Urinary bladder (tissue), 4 donors: ENCODE results near the gene MSMP. TPM values are rescaled to one million over a fixed set of nuclear protein-coding genes. Genes with fewer than 3 reads are reported as not detected.

Experiments
- DNase-seq: peaks from one replicate; pipeline ENCODE4 v3.0.0-alpha.2; 2015; ENCODE audit errors: extremely low spot score
- H3K27ac ChIP-seq: one replicate; pipeline ENCODE4 v1.5.1; 2013; ENCODE audit warnings: low read depth, mild to moderate bottlenecking, moderate library complexity
- H3K36me3 ChIP-seq: one replicate; pipeline ENCODE4 v1.6.1; 2013; ENCODE audit warnings: mild to moderate bottlenecking, moderate library complexity; ENCODE audit not compliant: insufficient read depth
- H3K4me1 ChIP-seq: one replicate; pipeline ENCODE4 v1.6.1; 2013; ENCODE audit warnings: mild to moderate bottlenecking, moderate library complexity; ENCODE audit not compliant: insufficient read depth
- H3K4me3 ChIP-seq: one replicate; pipeline ENCODE4 v1.5.1; 2013; ENCODE audit warnings: low read depth, low read length
- WGBS: extraction: QIAGEN DNeasy Blood & Tissue Kit; methylation state at CpG from one replicate; pipeline ENCODE4 v1.1.7; 2013; 5-methylcytosine and 5-hydroxymethylcytosine counted together
- polyA plus RNA-seq: library from polyadenylated mRNA; stranded (reverse); fragments of 200-250 nt; gene quantifications from one replicate; pipeline ENCODE4 v1.2.3, GENCODE V29; 2013
- total RNA-seq: library from RNA; depleted of rRNA; stranded (reverse); fragments of >200 nt; gene quantifications from one replicate; pipeline ENCODE4 v1.2.3, GENCODE V29; 2014
- donor health status: healthy with polysubstance abuse.
- donor health status: healthy.

The MSMP gene
- total and polyA plus RNA-seq, 2 donors = 0.42 to 0.53 TPM

DNA sequence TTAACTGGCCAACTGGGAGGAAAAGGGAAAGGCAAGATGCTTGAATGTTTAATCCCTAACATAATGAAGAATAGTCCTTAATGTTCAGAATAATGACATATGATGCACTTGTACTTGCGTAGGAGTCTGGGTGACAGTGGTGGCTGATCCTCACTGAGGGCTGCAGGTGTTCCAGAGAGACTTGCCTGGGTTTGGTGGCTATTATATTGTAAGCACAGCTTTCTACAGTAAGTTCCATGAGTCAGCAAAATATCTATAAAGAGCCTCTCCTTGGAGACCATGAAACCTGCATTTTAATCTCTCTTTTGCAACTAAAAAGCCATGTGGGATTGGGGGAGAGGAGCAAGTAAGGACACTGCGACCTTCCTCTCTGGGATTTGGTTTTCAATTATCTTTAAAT lies 35.5 kb upstream of the MSMP start:
- peaks cover 2% of the 10 kb centered on the region for H3K36me3 ChIP-seq
- H3K27ac ChIP-seq = no peak overlapping the region
- peaks cover 1% of the 10 kb centered on the region for H3K4me1 ChIP-seq
- DNase-seq = no peak
- 95% methylated on average over 2 of the region's 2 CpGs for whole genome bisulfite sequencing
- H3K4me3 ChIP-seq = no peak overlapping the region

DNA sequence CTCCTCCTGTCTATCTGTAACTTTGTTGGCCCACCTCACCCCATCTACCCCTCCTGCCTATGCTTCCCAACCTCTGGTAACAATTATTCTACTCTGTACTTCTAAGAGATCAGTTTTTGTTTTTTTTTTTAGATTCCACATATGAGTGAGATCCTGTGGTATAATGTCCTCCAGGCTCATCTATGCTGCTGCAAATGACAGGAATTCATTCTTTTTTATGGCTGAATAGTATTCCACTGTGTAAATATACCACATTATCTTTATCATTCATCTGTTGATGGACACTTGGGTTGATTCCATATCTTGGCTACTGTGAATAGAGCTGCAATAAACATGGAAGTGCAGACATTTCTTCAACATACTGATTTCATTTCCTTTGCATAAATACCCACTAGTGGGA lies 29.3 kb upstream of the MSMP start:
- Histone ChIP-seq H3K4me1 (no peaks in the 10 kb centered on the region), H3K27ac (no peak overlapping the region), H3K4me3 (no peak overlapping the region), H3K36me3 (peaks cover 2% of the 10 kb centered on the region)
- no peak for DNase-seq

DNA sequence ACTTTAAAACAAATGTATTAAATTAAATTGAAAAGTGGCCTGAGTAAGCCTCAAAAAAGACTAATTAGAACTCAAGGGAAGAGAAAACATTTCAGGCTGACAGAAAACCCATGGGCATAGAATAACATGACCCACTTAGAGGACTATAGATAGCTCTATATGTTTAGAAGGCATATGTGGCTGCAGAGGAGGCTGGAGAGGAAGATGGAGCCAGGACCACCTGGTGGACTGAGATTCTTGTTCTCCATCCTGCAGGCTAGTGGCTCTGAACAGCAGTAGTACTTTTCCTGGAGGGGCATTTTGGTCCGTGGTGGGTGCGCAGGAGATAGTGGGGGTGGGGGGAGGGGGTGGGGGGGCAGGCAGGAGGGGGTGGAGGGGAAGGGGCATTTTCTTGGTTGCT lies 27.0 kb upstream of the MSMP start:
- DNase-seq = no peak
- 69% methylated on average over 2 of the region's 2 CpGs for WGBS
- Histone ChIP-seq H3K36me3 (peaks cover 2% of the 10 kb centered on the region), H3K27ac (no peak overlapping the region), H3K4me1 (no peaks in the 10 kb centered on the region), H3K4me3 (no peak overlapping the region)

DNA sequence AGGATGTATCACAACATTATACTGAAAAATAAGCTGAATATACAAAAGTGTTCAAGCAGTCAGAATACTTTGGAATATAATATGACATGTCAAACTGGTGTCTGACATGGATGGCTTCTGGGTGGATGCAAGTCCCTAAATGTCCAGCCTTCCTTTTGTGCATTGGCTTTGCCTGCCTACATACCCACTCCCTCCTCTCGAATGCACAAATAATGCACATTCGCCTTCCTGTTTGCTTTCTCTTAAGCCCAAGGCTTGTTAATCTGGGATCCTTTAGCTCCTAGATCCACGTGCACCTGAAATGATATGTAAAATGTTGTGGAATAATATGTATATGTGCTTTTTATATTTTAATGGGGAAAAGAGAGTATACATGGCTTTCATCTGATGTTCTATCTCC lies 24.4 kb upstream of the MSMP start:
- WGBS = 76% methylated on average over 3 of the region's 3 CpGs
- H3K4me1 ChIP-seq = no peaks in the 10 kb centered on the region
- no peak for DNase-seq

DNA sequence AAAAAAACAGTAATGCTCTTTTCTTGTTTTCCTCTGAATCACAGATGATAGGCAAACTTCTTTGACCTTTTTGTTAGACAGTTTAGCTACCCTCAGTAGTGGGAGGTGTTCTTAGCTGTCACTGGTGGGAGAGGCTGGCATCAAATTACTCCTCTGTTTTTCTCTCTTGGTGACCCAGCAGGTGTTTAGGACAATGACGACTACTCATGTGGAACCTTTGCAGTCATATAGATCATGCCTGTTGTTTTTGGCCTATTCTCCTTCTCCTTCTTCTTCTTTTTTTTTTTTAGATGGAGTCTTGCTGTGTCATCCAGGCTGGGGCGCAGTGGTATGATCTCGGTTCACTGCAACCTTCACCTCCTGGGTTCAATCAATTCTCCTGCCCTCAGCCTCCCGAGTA lies 21.9 kb upstream of the MSMP start:
- H3K4me1 ChIP-seq = no peaks in the 10 kb centered on the region
- H3K27ac ChIP-seq = no peak overlapping the region
- WGBS = 81% methylated on average over 4 of the region's 4 CpGs
- no peaks in the 10 kb centered on the region for H3K36me3 ChIP-seq
- DNase-seq = no peak
- no peak overlapping the region for H3K4me3 ChIP-seq

More for the DNA sequence above, 24.4 kb upstream of the MSMP start:
- no peaks in the 10 kb centered on the region for H3K36me3 ChIP-seq
- H3K4me3 ChIP-seq = no peak overlapping the region
- no peak overlapping the region for H3K27ac ChIP-seq

DNA sequence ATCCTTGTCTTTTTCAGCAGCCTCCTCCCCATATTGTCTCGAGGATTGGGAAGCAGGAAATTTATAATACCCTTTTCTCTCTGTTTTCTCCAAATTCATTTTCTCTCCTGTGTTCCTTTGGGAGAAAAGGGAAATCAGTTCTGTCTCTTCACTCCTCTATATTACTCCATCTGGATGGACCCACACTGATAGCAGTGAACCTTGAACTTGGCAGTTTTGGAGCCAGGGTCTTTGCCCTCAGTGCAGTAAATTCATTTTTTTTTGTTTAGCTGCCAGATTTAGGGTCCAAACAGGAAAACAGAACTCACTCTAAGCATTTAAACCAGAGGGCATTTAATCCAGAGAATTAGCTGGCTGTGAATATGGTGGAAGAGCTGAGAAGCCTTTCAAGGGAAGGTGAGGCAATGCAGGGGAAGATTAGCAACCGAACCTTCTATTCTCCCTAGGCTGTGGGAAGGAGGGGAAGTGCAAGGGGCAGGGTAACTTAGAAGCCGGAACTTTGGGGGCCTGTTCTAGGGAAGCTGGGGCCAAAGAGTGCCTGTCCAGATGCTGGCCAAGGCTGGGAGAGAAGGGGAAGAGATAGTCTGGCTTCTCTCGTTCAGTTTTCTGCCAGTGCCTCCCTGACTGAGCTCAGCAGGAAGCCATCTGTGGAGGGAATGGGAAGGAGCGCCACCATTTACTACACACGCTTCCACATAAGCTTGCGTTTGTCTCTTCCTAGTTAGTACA lies 21.0 kb upstream of the MSMP start:
- WGBS = 59% methylated on average over 7 of the region's 7 CpGs
- DNase-seq = no peak
- Histone ChIP-seq H3K4me3 (no peak overlapping the region), H3K4me1 (peaks cover 2% of the 10 kb centered on the region), H3K36me3 (no peaks in the 10 kb centered on the region), H3K27ac (no peak overlapping the region)

DNA sequence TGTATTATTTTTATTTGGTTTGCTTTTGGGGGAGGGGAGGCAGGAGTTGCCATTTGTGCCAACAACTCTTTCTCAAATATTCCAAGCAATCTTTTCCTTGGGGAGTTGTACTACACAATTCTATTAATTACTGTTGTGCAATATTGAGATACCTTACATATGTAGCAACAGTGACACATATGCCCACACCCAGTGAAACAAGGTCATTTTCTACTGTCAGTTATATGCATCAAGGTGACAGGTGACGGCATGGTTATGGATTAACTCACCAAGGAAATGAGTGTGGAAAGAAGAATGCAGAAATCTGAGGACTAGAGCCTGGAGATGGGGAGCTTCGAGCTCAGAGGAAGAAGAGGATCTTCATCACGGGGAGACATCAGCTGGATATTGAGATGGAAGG lies 17.9 kb upstream of the MSMP start:
- Histone ChIP-seq H3K36me3 (no peaks in the 10 kb centered on the region), H3K27ac (no peak overlapping the region), H3K4me3 (no peak overlapping the region), H3K4me1 (peaks cover 2% of the 10 kb centered on the region)
- no peak for DNase-seq
- 81% methylated on average over 3 of the region's 3 CpGs for WGBS

DNA sequence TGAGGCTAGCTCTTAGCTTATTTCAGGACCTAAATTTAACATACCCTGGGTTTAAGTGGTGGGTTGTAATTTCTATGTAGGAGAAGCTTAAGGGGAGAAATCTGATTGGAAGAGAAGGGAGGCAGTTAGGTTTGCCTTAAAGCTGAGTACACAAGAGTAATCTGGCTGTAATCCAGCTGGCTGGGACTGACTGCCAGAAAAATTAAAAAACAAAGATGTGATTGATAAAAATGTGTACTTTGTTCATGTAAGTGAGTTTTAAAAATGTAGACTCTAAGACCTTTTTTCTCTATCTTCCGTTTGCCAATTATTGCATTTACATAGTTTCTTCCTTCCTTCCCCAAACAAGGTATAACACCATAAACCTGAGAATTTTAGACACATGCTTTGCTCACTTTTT lies 17.5 kb upstream of the MSMP start:
- Histone ChIP-seq H3K27ac (no peak overlapping the region), H3K4me1 (peaks cover 2% of the 10 kb centered on the region), H3K4me3 (no peak overlapping the region), H3K36me3 (no peaks in the 10 kb centered on the region)
- WGBS = 49% methylated on average over 1 of the region's 1 CpG
- no peak for DNase-seq

DNA sequence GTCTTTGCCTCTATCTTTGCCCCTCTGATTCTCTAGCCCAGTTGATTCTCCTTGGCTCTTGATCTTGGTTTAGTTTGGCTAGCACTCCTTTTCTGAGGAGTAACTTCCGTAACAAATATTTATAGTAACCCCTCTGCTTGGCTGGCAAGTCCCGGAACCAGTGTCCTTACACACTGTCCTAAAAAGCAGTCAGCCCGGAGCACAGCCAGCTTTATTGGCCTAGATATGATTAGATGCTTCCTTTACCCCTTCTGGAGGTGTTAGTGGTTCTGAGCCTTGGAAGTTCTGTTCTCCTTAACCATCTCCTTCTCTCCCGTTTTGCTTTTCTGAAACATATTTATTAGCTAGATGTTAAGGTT lies 17.0 kb upstream of the MSMP start:
- Histone ChIP-seq H3K36me3 (no peaks in the 10 kb centered on the region), H3K27ac (peak overlapping the region; percentile 16), H3K4me3 (no peak overlapping the region), H3K4me1 (peaks cover 2% of the 10 kb centered on the region)
- WGBS = 6% methylated on average over 4 of the region's 4 CpGs
- no peak for DNase-seq

DNA sequence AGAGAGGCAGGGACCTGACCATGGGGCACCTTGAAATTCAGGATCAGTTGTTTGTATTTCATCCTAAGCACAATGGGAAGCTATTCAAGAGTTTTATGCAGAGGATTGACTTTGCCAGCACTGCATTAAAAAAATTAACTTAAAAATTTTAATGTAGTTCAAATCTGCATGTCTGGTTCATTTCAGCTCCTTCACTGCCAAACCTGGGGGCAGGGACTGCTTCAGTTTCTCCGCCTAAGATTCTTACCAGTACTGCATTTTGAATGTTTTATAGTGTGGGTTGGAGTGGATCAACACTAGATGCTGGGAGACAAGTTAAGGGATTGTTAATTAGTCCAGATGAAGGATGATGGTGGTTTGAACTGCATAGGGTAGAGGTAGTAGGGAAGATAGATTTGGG lies 15.7 kb upstream of the MSMP start:
- peaks cover 2% of the 10 kb centered on the region for H3K4me1 ChIP-seq
- no peak for DNase-seq
- no peak overlapping the region for H3K27ac ChIP-seq
- WGBS = 90% methylated on average over 1 of the region's 1 CpG
- no peak overlapping the region for H3K4me3 ChIP-seq
- H3K36me3 ChIP-seq = no peaks in the 10 kb centered on the region

DNA sequence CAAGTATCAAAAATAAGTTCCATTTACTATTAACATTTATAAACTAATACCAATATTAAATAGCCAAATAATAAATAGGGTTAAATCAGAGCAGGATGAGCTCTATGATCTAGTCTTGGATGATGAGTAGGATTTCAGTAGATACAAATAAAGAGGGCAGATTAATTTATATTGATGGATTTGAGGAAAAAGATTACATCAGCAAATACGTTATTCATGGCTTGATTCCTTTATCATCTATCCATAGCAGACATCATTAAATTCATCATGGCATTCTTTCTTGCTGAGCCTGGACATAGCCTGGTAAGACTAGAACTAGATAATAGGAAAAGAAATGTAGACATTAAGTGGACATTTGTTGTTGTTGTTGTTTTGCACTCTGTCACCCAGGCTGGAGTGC lies 13.4 kb upstream of the MSMP start:
- 79% methylated on average over 1 of the region's 1 CpG for WGBS
- no peak overlapping the region for H3K4me3 ChIP-seq
- no peak for DNase-seq
- H3K4me1 ChIP-seq = peaks cover 2% of the 10 kb centered on the region
- no peaks in the 10 kb centered on the region for H3K36me3 ChIP-seq
- no peak overlapping the region for H3K27ac ChIP-seq

DNA sequence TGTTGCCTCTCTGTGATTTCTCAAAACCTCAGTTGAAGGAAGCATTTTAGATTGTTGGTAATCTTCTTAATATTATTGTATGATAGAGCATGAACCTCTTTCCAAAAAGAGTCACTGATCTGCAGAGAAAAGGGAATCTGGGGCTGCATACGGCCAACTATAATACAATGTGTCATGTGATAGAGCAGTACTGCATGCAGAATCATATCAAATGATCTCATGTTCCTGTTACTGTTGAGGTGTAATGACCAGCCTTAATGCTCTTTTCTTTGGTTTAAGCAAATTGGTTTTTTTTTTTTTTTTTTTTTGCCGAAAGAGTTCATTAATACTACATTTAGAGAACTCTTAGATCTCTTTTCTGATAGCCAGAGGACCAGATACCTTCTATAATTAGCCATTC lies 12.9 kb upstream of the MSMP start:
- Histone ChIP-seq H3K36me3 (no peaks in the 10 kb centered on the region), H3K4me1 (peaks cover 2% of the 10 kb centered on the region), H3K4me3 (no peak overlapping the region), H3K27ac (no peak overlapping the region)
- 85% methylated on average over 2 of the region's 2 CpGs for WGBS
- DNase-seq = no peak

DNA sequence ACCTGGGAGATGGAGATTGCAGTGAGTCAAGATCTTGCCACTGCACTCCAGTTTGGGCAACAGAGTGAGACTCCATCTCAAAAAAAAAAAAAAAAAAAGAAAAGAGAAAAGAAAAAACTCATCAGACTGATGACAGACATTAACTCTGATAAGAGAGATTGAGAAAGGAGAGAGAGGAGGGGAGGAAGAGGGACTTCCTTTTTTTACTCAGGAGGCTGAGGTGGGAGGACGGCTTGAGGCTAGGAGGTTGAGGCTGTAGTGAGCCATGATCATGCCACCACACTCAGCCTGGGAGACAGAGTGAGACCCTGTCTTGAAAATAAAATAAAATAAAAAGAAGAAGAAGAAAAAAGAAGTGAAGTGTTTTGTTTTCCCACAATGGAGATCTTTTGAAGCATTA lies 9.7 kb upstream of the MSMP start:
- Histone ChIP-seq H3K36me3 (no peaks in the 10 kb centered on the region), H3K27ac (no peak overlapping the region), H3K4me3 (no peak overlapping the region), H3K4me1 (no peaks in the 10 kb centered on the region)
- no peak for DNase-seq
- 95% methylated on average over 1 of the region's 1 CpG for WGBS

DNA sequence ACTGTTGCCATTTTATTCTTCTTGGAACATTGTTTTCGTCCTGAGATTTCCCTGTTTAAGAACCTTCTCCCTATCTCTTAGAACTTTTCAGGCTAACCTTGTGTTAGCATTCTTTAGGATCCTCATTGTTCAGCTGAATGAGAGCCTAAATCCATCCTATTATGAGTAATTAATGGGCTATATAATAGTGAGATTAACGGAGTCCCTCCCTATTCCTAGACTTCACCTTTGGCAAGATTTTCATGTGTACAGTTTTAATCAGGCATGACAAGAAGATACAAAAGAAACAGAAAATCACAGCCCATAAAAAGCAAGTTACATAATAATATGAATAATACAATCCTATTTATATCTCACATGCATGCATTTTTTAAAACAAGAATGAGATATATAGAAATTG lies 9.1 kb upstream of the MSMP start:
- no peak overlapping the region for H3K4me3 ChIP-seq
- H3K4me1 ChIP-seq = no peaks in the 10 kb centered on the region
- WGBS = 88% methylated on average over 2 of the region's 2 CpGs
- H3K36me3 ChIP-seq = no peaks in the 10 kb centered on the region
- DNase-seq = no peak
- H3K27ac ChIP-seq = no peak overlapping the region

DNA sequence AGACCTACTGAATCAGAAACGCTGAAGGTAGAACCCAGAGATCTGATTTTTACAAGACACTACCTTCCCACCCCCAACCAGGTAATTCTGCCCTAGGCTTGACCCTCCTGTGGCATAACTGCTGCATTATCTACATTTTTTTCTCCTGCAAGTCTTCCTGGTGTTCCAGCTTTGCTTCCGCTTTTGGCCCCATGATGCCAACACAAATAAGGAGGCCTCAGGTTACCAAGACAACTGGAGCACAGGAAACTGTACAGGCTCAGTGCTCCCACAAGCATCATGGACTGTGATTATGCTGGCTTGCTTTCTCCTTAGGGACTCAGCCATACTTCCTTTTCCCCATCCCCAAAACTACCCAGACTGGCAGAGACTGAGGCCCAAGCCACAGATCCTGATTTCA lies 6.6 kb upstream of the MSMP start:
- no peak overlapping the region for H3K4me3 ChIP-seq
- 72% methylated on average over 2 of the region's 2 CpGs for WGBS
- H3K4me1 ChIP-seq = no peaks in the 10 kb centered on the region
- no peak overlapping the region for H3K27ac ChIP-seq
- DNase-seq = no peak
- H3K36me3 ChIP-seq = no peaks in the 10 kb centered on the region
